H1 (cell line): ENCODE results near the gene EHBP1. TPM values are rescaled to one million over a fixed set of nuclear protein-coding genes. Genes with fewer than 3 reads are reported as not detected.

Experiments
- ASH2L ChIP-seq: fragments of 200-600, 300-600 bp; sonication (generic); IDR thresholded peaks from one replicate; pipeline ENCODE4 v1.7.1; 2017; ENCODE audit warnings: low read length
- GTF2F1 ChIP-seq: IDR thresholded peaks from 2 replicates; pipeline ENCODE4 v1.6.1; 2012; ENCODE audit warnings: low read depth, low read length, improper control_type of control experiment, borderline replicate concordance
- HDAC6 ChIP-seq: IDR thresholded peaks from one replicate; pipeline ENCODE4 v1.7.1; 2012; ENCODE audit warnings: low read depth, mild to moderate bottlenecking, inconsistent platforms, low read length, moderate library complexity
- JUND ChIP-seq: IDR thresholded peaks from 2 replicates; pipeline ENCODE4 v1.6.1; 2011; ENCODE audit warnings: mild to moderate bottlenecking, improper control_type of control experiment, low read length
- KDM5A ChIP-seq: fragments of 200-600 bp; IDR thresholded peaks from 2 replicates; pipeline ENCODE4 v1.7.1; 2012; ENCODE audit warnings: mild to moderate bottlenecking, low read length, inconsistent platforms, mixed read lengths
- NANOG ChIP-seq: IDR thresholded peaks from 2 replicates; pipeline ENCODE4 v1.6.1; 2011; ENCODE audit warnings: low read length, low read depth, mild to moderate bottlenecking, inconsistent platforms; ENCODE audit not compliant: insufficient read depth, poor library complexity, severe bottlenecking
- PHF8 ChIP-seq: fragments of 200-600 bp; sonication (generic); conservative IDR thresholded peaks from 2 replicates; pipeline ENCODE4 v1.7.1; 2012; ENCODE audit warnings: low read depth, mild to moderate bottlenecking, inconsistent platforms, low read length, moderate library complexity
- POU5F1 ChIP-seq: IDR thresholded peaks from 2 replicates; pipeline ENCODE4 v1.6.1; 2011; ENCODE audit warnings: low read depth, mild to moderate bottlenecking, low read length, moderate library complexity
- polyA plus RNA-seq, 7 experiments: library from polyadenylated mRNA; depleted of rRNA in 3 of 7; stranded (reverse) in 5 of 7; unstranded in 2 of 7; fragments of >200 nt in 5 of 7; fragments of 200-250 nt in 2 of 7; gene quantifications; 1 replicate in 5 of 7; 2 replicates in 1 of 7; 4 replicates in 1 of 7; pipeline versions ENCODE4 v1.2.1 to v1.2.3, GENCODE V29; 2011 to 2013; ENCODE audit warnings: missing spikeins in 2 of 7, mixed read lengths in 2 of 7
- total RNA-seq: library from RNA; stranded (reverse); fragmentation: NEBNext Ultra II Directional; extraction: Animal tissue kit (Norgen Biotek cat#: 25700); gene quantifications from 2 replicates; pipeline ENCODE4 v1.2.1, GENCODE V29; 2021
- TF ChIP-seq, protein P1 (sequence below): fragments of 300-600 bp; sonication (generic); IDR thresholded peaks from 2 replicates; pipeline ENCODE4 v1.7.1; 2012; ENCODE audit warnings: low read length, moderate library complexity, mild to moderate bottlenecking, inconsistent platforms; ENCODE audit not compliant: insufficient replicate concordance
- TF ChIP-seq, protein P2 (sequence below): IDR thresholded peaks from 2 replicates; pipeline ENCODE4 v1.6.1; 2011; ENCODE audit warnings: low read length, improper control_type of control experiment

The EHBP1 gene
- total and polyA plus RNA-seq, 2 of the 8 experiments (the other 6 are each of a cell fraction or from before 2014, with no cell fraction given) = 12.0 to 64.1 TPM

- TF ChIP-seq, protein P1, sequence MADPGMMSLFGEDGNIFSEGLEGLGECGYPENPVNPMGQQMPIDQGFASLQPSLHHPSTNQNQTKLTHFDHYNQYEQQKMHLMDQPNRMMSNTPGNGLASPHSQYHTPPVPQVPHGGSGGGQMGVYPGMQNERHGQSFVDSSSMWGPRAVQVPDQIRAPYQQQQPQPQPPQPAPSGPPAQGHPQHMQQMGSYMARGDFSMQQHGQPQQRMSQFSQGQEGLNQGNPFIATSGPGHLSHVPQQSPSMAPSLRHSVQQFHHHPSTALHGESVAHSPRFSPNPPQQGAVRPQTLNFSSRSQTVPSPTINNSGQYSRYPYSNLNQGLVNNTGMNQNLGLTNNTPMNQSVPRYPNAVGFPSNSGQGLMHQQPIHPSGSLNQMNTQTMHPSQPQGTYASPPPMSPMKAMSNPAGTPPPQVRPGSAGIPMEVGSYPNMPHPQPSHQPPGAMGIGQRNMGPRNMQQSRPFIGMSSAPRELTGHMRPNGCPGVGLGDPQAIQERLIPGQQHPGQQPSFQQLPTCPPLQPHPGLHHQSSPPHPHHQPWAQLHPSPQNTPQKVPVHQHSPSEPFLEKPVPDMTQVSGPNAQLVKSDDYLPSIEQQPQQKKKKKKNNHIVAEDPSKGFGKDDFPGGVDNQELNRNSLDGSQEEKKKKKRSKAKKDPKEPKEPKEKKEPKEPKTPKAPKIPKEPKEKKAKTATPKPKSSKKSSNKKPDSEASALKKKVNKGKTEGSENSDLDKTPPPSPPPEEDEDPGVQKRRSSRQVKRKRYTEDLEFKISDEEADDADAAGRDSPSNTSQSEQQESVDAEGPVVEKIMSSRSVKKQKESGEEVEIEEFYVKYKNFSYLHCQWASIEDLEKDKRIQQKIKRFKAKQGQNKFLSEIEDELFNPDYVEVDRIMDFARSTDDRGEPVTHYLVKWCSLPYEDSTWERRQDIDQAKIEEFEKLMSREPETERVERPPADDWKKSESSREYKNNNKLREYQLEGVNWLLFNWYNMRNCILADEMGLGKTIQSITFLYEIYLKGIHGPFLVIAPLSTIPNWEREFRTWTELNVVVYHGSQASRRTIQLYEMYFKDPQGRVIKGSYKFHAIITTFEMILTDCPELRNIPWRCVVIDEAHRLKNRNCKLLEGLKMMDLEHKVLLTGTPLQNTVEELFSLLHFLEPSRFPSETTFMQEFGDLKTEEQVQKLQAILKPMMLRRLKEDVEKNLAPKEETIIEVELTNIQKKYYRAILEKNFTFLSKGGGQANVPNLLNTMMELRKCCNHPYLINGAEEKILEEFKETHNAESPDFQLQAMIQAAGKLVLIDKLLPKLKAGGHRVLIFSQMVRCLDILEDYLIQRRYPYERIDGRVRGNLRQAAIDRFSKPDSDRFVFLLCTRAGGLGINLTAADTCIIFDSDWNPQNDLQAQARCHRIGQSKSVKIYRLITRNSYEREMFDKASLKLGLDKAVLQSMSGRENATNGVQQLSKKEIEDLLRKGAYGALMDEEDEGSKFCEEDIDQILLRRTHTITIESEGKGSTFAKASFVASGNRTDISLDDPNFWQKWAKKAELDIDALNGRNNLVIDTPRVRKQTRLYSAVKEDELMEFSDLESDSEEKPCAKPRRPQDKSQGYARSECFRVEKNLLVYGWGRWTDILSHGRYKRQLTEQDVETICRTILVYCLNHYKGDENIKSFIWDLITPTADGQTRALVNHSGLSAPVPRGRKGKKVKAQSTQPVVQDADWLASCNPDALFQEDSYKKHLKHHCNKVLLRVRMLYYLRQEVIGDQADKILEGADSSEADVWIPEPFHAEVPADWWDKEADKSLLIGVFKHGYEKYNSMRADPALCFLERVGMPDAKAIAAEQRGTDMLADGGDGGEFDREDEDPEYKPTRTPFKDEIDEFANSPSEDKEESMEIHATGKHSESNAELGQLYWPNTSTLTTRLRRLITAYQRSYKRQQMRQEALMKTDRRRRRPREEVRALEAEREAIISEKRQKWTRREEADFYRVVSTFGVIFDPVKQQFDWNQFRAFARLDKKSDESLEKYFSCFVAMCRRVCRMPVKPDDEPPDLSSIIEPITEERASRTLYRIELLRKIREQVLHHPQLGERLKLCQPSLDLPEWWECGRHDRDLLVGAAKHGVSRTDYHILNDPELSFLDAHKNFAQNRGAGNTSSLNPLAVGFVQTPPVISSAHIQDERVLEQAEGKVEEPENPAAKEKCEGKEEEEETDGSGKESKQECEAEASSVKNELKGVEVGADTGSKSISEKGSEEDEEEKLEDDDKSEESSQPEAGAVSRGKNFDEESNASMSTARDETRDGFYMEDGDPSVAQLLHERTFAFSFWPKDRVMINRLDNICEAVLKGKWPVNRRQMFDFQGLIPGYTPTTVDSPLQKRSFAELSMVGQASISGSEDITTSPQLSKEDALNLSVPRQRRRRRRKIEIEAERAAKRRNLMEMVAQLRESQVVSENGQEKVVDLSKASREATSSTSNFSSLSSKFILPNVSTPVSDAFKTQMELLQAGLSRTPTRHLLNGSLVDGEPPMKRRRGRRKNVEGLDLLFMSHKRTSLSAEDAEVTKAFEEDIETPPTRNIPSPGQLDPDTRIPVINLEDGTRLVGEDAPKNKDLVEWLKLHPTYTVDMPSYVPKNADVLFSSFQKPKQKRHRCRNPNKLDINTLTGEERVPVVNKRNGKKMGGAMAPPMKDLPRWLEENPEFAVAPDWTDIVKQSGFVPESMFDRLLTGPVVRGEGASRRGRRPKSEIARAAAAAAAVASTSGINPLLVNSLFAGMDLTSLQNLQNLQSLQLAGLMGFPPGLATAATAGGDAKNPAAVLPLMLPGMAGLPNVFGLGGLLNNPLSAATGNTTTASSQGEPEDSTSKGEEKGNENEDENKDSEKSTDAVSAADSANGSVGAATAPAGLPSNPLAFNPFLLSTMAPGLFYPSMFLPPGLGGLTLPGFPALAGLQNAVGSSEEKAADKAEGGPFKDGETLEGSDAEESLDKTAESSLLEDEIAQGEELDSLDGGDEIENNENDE = no peak
- TF ChIP-seq NANOG = no peak
- TF ChIP-seq PHF8 = no peak
- TF ChIP-seq, protein P2, sequence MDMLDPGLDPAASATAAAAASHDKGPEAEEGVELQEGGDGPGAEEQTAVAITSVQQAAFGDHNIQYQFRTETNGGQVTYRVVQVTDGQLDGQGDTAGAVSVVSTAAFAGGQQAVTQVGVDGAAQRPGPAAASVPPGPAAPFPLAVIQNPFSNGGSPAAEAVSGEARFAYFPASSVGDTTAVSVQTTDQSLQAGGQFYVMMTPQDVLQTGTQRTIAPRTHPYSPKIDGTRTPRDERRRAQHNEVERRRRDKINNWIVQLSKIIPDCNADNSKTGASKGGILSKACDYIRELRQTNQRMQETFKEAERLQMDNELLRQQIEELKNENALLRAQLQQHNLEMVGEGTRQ = no peak
- no peak for TF ChIP-seq HDAC6
- TF ChIP-seq ASH2L = no peak
- TF ChIP-seq KDM5A = no peak
- no peak for TF ChIP-seq GTF2F1
- TF ChIP-seq JUND = no peak
- no peak for TF ChIP-seq POU5F1
These were observed 40.5 kb downstream of the EHBP1 start (continued) for GRCh38 chr2:62745891-62746481.
